Smooth muscle cell (in vitro differentiated cells): ENCODE results near the gene WDTC1. TPM values are rescaled to one million over a fixed set of nuclear protein-coding genes. Genes with fewer than 3 reads are reported as not detected.

Experiments
- DNase-seq: peaks from one replicate; lab custom pipeline; 2025; ENCODE audit not compliant: unreplicated experiment; lab: John Stamatoyannopoulos, UW
- H2AFZ ChIP-seq: fragments of 200-600 bp; sonication (generic); 2 replicates; pipeline ENCODE4 v1.6.0; 2016; ENCODE audit warnings: antibody characterized with exemption, low read depth, mild to moderate bottlenecking
- H3F3A ChIP-seq: fragments of 200-600 bp; sonication (generic); 2 replicates; pipeline ENCODE4 v1.6.0; 2017; ENCODE audit warnings: antibody characterized with exemption, low read depth
- H3K27ac ChIP-seq: fragments of 200-600 bp; sonication (generic); 2 replicates; pipeline ENCODE4 v1.5.1; 2016; ENCODE audit warnings: low read depth, mild to moderate bottlenecking
- H3K27me3 ChIP-seq: fragments of 200-600 bp; sonication (generic); 2 replicates; pipeline ENCODE4 v1.6.1; 2016; ENCODE audit warnings: low read depth, mild to moderate bottlenecking
- H3K36me3 ChIP-seq: fragments of 200-600 bp; sonication (generic); 2 replicates; pipeline ENCODE4 v1.5.1; 2016; ENCODE audit warnings: low read depth
- H3K4me1 ChIP-seq: fragments of 200-600 bp; sonication (generic); 2 replicates; pipeline ENCODE4 v1.5.1; 2016; ENCODE audit warnings: low read depth
- H3K4me2 ChIP-seq: fragments of 200-600 bp; sonication (generic); 2 replicates; pipeline ENCODE4 v1.6.0; 2016; ENCODE audit warnings: mild to moderate bottlenecking
- H3K4me3 ChIP-seq: fragments of 200-600 bp; sonication (generic); 2 replicates; pipeline ENCODE4 v1.5.1; 2016; ENCODE audit warnings: mild to moderate bottlenecking
- H3K79me2 ChIP-seq: fragments of 200-600 bp; sonication (generic); 2 replicates; pipeline ENCODE4 v1.6.0; 2016; ENCODE audit warnings: low read depth, mild to moderate bottlenecking
- H3K9ac ChIP-seq: fragments of 200-600 bp; sonication (generic); 2 replicates; pipeline ENCODE4 v1.6.0; 2016; ENCODE audit warnings: low read depth
- H3K9me3 ChIP-seq: fragments of 200-600 bp; sonication (generic); replicated peaks from 2 replicates; pipeline ENCODE4 v1.5.1; 2016; ENCODE audit warnings: low read depth
- H4K20me1 ChIP-seq: fragments of 200-600 bp; sonication (generic); 2 replicates; pipeline ENCODE4 v1.6.0; 2016; ENCODE audit warnings: low read depth
- CTCF ChIP-seq: fragments of 200-600 bp; sonication (generic); IDR thresholded peaks from 2 replicates; pipeline ENCODE4 v1.5.1; 2017; ENCODE audit warnings: borderline replicate concordance, mild to moderate bottlenecking, antibody characterized with exemption; ENCODE audit not compliant: insufficient read depth, poor library complexity, severe bottlenecking
- WGBS: methylation state at CpG from one replicate; pipeline ENCODE4 v1.1.7; 2016; ENCODE audit warnings: low lambda C conversion rate; 5-methylcytosine and 5-hydroxymethylcytosine counted together
- polyA plus RNA-seq: library from polyadenylated mRNA; unstranded; fragments of >200 nt; fragmentation: Nextera tagmentation; extraction: Ambion mirVana; gene quantifications from 2 replicates; pipeline ENCODE4 v1.2.1, GENCODE V29; 2016
- total RNA-seq: library from RNA; depleted of rRNA; stranded (reverse); fragments of >200 nt; gene quantifications from 2 replicates; pipeline ENCODE4 v1.2.3, GENCODE V29; 2014

The WDTC1 gene
- total and polyA plus RNA-seq, 2 experiments from 2014 or later: 5.4 to 10.3 TPM

GRCh38 chr1:27300341-27301051, 66.1 kb downstream of the WDTC1 start:
- H2AFZ ChIP-seq: no peak overlapping the region
- no peaks in the 10 kb centered on the region for H3K27me3 ChIP-seq
- no peaks in the 10 kb centered on the region for H3K9me3 ChIP-seq
- peaks cover 24% of the 10 kb centered on the region for H3K4me1 ChIP-seq
- peaks cover 5% of the 10 kb centered on the region for H3F3A ChIP-seq
- peak overlapping the region; percentile 97 for H3K27ac ChIP-seq
- peak overlapping the region; percentile 77 for H3K4me2 ChIP-seq
- H3K79me2 ChIP-seq: no peaks in the 10 kb centered on the region
- WGBS: 13% methylated on average over 5 of the region's 5 CpGs
- peak; percentile 99 for TF ChIP-seq CTCF
- peak; percentile 74 for DNase-seq
- no peak overlapping the region for H3K4me3 ChIP-seq
- no peaks in the 10 kb centered on the region for H3K36me3 ChIP-seq
- no peaks in the 10 kb centered on the region for H4K20me1 ChIP-seq
- H3K9ac ChIP-seq: peak overlapping the region; percentile 71

GRCh38 chr1:27301052-27301422, 66.6 kb downstream of the WDTC1 start:
- 61% methylated on average over 8 of the region's 8 CpGs for WGBS
- DNase-seq: no peak
- Histone ChIP-seq H3K4me1 (peaks cover 24% of the 10 kb centered on the region), H3K4me2 (peak overlapping the region; percentile 39), H3K36me3 (no peaks in the 10 kb centered on the region), H3K9me3 (no peaks in the 10 kb centered on the region), H3K79me2 (no peaks in the 10 kb centered on the region), H3F3A (peaks cover 5% of the 10 kb centered on the region), H3K27me3 (no peaks in the 10 kb centered on the region), H3K27ac (peak overlapping the region; percentile 97), H2AFZ (no peak overlapping the region), H3K9ac (no peak overlapping the region), H4K20me1 (no peaks in the 10 kb centered on the region), H3K4me3 (no peak overlapping the region)
- TF ChIP-seq CTCF: no peak

DNA sequence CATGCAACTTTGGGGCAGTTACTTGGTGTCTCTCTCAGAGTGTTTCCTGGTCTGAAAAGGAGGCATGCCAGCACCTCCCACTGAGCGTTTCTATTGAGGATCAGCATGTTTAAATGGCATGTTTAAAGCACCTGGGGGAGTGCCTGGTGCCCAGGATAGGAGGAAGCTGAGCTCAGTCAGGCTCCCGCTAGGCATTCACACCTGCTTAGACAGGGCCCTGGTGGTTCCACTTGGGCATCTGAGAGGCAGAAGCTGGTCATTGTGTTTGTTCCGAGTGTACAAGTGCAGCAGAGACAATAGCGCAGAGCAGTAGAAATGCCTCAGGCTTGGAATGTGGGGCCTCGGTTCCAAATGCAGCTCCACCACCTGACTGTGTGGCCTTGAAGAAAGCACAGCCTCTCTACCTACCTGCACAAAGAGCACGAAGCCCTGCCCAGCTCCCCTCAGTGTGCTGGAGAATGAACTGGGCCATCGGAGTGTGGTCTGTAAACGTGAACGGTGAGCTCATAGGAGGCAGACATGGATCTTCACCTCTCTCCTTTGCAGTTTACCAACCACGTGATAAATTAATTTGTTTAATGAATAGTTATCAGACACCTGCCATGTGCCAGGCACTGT, 67.3 kb downstream of the WDTC1 start:
- H3K27me3 ChIP-seq: no peaks in the 10 kb centered on the region
- H3K27ac ChIP-seq: peak overlapping the region; percentile 97
- peaks cover 28% of the 10 kb centered on the region for H3K4me1 ChIP-seq
- no peak overlapping the region for H3K4me2 ChIP-seq
- no peak overlapping the region for H3K9ac ChIP-seq
- DNase-seq: no peak
- no peaks in the 10 kb centered on the region for H3K79me2 ChIP-seq
- H4K20me1 ChIP-seq: no peaks in the 10 kb centered on the region
- H3F3A ChIP-seq: peaks cover 5% of the 10 kb centered on the region
- no peaks in the 10 kb centered on the region for H3K36me3 ChIP-seq
- no peak overlapping the region for H3K4me3 ChIP-seq
- TF ChIP-seq CTCF: no peak
- no peak overlapping the region for H2AFZ ChIP-seq
- no peaks in the 10 kb centered on the region for H3K9me3 ChIP-seq
- WGBS: 81% methylated on average over 10 of the region's 10 CpGs
